Cortex of kidney (tissue), 1 donor: ENCODE data around the gene OR3A3.

Experiments used
- DNase-seq: peaks from one replicate; lab custom pipeline; 2025; lab: John Stamatoyannopoulos, UW

Gene OR3A3

DNA sequence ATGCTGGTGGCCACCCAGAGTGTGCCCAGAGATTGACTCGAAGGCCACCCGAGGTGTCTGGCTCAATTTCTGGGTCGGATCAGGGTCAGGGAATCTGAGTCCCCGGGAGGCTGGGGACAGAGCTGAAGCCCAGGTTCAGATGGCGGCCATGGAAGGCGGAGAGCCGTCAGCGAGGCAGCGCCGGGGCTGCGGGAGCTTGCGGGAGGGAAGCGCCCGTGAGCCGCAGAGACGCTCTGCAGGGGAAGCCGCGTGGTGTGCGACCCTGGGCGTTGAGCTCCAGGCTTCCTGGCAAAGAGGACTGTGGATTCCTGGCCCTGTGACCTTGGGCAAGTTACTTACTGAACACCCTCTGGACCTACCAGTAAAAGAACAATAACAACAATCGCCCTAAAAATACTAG is 61.0 kb downstream of the OR3A3 start:
- no peak for DNase-seq
